A673 (cell line): Measurements from ENCODE around the gene APOL2. TPM values are rescaled to one million over a fixed set of nuclear protein-coding genes. Genes with fewer than 3 reads are reported as not detected.
"Not testable (repeated sequence)": the region's sequence is repeated elsewhere in the genome, so short reads cannot be mapped to it uniquely, and the experiment has no call there.

Experiments
- BruUV-seq: library from RNA; stranded (reverse); fragments of 400-500 nt; replicated peaks from 2 replicates; lab custom pipeline; 2021; lab: Mats Ljungman, UMichigan
- CTCF ChIA-PET: fragments of 300-600 bp; sonication (Branson Sonifier 250); formaldehyde crosslinking; loops from one replicate; lab custom pipeline; 2022; ENCODE audit warnings: antibody characterized with exemption; lab: Charles Lee
- POLR2A ChIA-PET: fragments of 300-600 bp; sonication (Branson Sonifier 250); formaldehyde crosslinking; loops from one replicate; lab custom pipeline; 2022; ENCODE audit warnings: antibody characterized with exemption; ENCODE audit not compliant: low non-redundant PET; lab: Charles Lee
- DNase-seq: peaks from one replicate; pipeline ENCODE4 v3.0.0-alpha.2; 2015; ENCODE audit warnings: low spot score
- H3K27ac ChIP-seq: fragments of 200-600 bp; sonication (generic); 2 replicates; pipeline ENCODE4 v1.5.1; 2016; ENCODE audit warnings: mixed run types, low read depth, mild to moderate bottlenecking, mixed read lengths, antibody characterized with exemption, low read length; ENCODE audit not compliant: poor library complexity, severe bottlenecking
- H3K27me3 ChIP-seq: fragments of 200-600 bp; sonication (generic); replicated peaks from 2 replicates; pipeline ENCODE4 v1.6.1; 2017; ENCODE audit warnings: mixed run types, low read depth, mild to moderate bottlenecking, mixed read lengths, antibody characterized with exemption, low read length; ENCODE audit not compliant: insufficient read depth, poor library complexity
- H3K36me3 ChIP-seq: fragments of 200-600 bp; sonication (generic); 2 replicates; pipeline ENCODE4 v1.6.1; 2016; ENCODE audit warnings: mixed run types, mild to moderate bottlenecking, mixed read lengths, antibody characterized with exemption, low read length; ENCODE audit not compliant: insufficient read depth, poor library complexity, severe bottlenecking
- H3K4me1 ChIP-seq: fragments of 200-600 bp; sonication (generic); 2 replicates; pipeline ENCODE4 v1.6.1; 2017; ENCODE audit warnings: mixed run types, mild to moderate bottlenecking, mixed read lengths, antibody characterized with exemption, low read length; ENCODE audit not compliant: insufficient read depth, poor library complexity, severe bottlenecking
- H3K4me3 ChIP-seq: fragments of 200-600 bp; sonication (generic); 2 replicates; pipeline ENCODE4 v1.5.1; 2016; ENCODE audit warnings: low read depth, mixed run types, mild to moderate bottlenecking, mixed read lengths, low read length; ENCODE audit not compliant: poor library complexity, severe bottlenecking
- H3K9me3 ChIP-seq: fragments of 200-600 bp; sonication (generic); 2 replicates; pipeline ENCODE4 v1.6.1; 2016; ENCODE audit warnings: mixed run types, low read depth, mild to moderate bottlenecking, mixed read lengths, antibody characterized with exemption, low read length; ENCODE audit not compliant: poor library complexity, severe bottlenecking
- CTCF ChIP-seq: fragments of 300-800, 200-600 bp; sonication (generic); conservative IDR thresholded peaks from 2 replicates; pipeline ENCODE4 v1.5.1; 2017; ENCODE audit warnings: low read depth, mild to moderate bottlenecking, antibody characterized with exemption, low read length, moderate library complexity, mixed read lengths
- EZH2 ChIP-seq: fragments of 200-600 bp; sonication (generic); IDR thresholded peaks from 2 replicates; pipeline ENCODE4 v1.6.1; 2017; ENCODE audit warnings: borderline replicate concordance, low read depth, mild to moderate bottlenecking, mixed read lengths, antibody characterized with exemption, low read length; ENCODE audit not compliant: poor library complexity, severe bottlenecking
- intact Hi-C: fragments of 100-400 bp; cut with micrococcal nuclease; formaldehyde crosslinking; loops from one replicate; pipeline ENCODE4 v1.10.0; 2022; ENCODE audit not compliant: unreplicated experiment
- total RNA-seq: library from RNA; stranded (reverse); gene quantifications from 2 replicates; pipeline ENCODE4 v1.2.3, GENCODE V29; 2021

APOL2 gene
- total RNA-seq, 1 experiment from 2014 or later = 45.1 TPM

GRCh38 chr22:36202906-36203305 is 36.4 kb downstream of the APOL2 start:
- POLR2A ChIA-PET, DNase-seq: not testable (repeated sequence)

GRCh38 chr22:36201630-36202319 is 37.6 kb downstream of the APOL2 start, which contains the start of gene APOL4:
Gene APOL4 (minus strand): TSS chr22:36201809. CDS start chr22:36201734, 75 bp downstream.
- BruUV-seq = no TSS peak
- intact Hi-C loops = no loop called here
- DNase-seq = peak; percentile 42

More at GRCh38 chr22:36202906-36203305, 36.4 kb downstream of the APOL2 start:
- intact Hi-C loops, H3K4me3 ChIP-seq, H3K27me3 ChIP-seq, H3K9me3 ChIP-seq, H3K27ac ChIP-seq, BruUV-seq, H3K36me3 ChIP-seq: not testable (repeated sequence)
- CTCF ChIA-PET = interaction anchor here (0.6 to 1.4 kb wide), 2 partner anchors 15 to 36 kb away, joined by 4 to 6 read pairs; partner anchors contain the start of gene APOL2
- H3K4me1 ChIP-seq = peaks cover 15% of the 10 kb centered on the region

GRCh38 chr22:36201025-36201424 is 38.3 kb downstream of the APOL2 start:
- H3K27me3 ChIP-seq, intact Hi-C loops, POLR2A ChIA-PET, CTCF ChIA-PET, BruUV-seq, H3K4me3 ChIP-seq, DNase-seq, H3K9me3 ChIP-seq, H3K36me3 ChIP-seq, H3K27ac ChIP-seq: not testable (repeated sequence)
- peaks cover 34% of the 10 kb centered on the region for H3K4me1 ChIP-seq

More at GRCh38 chr22:36201630-36202319, 37.6 kb downstream of the APOL2 start, which contains the start of gene APOL4:
- no peaks in the 10 kb centered on the region for H3K27me3 ChIP-seq
- TF ChIP-seq EZH2 = no peak
- TF ChIP-seq CTCF = no peak
- H3K4me3 ChIP-seq = no peak within 1 kb of the TSS
- no peaks in the 10 kb centered on the region for H3K36me3 ChIP-seq
- H3K9me3 ChIP-seq = no peaks in the 10 kb centered on the region
- CTCF ChIA-PET = interaction anchor here (0.6 to 1.4 kb wide), 2 partner anchors 37 to 425 kb away, joined by 3 to 6 read pairs; partner anchors contain the start of gene APOL2
- POLR2A ChIA-PET = no interaction called here
- H3K4me1 ChIP-seq = peaks cover 26% of the 10 kb centered on the region
- H3K27ac ChIP-seq = peak within 1 kb of the TSS; percentile 30

- no peak for DNase-seq
- no peaks in the 10 kb centered on the region for H3K36me3 ChIP-seq
- no peak overlapping the region for H3K27ac ChIP-seq
- peaks cover 41% of the 10 kb centered on the region for H3K4me1 ChIP-seq
- no peaks in the 10 kb centered on the region for H3K27me3 ChIP-seq
- CTCF ChIA-PET = no interaction called here
- H3K9me3 ChIP-seq = no peaks in the 10 kb centered on the region
- no peak for TF ChIP-seq CTCF
- TF ChIP-seq EZH2 = no peak
- POLR2A ChIA-PET = no interaction called here
- BruUV-seq = no TSS peak
- intact Hi-C loops = loop anchor here (5.0 kb wide), 1 partner anchor 78 kb away; no protein-coding TSS in a partner anchor
- no peak overlapping the region for H3K4me3 ChIP-seq
Observed at GRCh38 chr22:36199001-36199551, 40.3 kb downstream of the APOL2 start.
